ENCODE measurements around the gene SSTR5.

DNA sequence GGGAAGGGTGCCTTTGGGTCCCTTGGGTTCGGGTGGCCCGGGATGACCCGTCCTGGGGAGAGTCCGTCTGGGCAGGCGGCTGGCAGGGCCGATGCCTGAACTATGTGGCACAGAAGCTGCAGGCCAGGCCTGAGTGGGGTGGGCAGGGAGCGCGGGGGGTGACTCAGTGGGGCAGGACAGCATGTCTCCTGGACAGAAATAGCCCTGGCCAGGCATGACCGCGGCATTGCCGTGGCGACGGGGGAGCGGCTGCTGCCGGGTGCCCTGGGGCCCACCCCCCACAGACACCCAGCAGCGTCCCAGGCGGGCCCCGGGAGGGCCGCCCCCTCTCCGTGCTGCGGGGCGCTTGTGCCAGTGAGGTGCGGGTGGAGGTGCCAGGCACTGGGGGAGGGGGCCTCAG lies 25.3 kb downstream of the SSTR5 start:
- TF ChIP-seq CTCF (IDR thresholded peaks at IDR 0.05) (no peak), POLR2A (IDR thresholded peaks at IDR 0.05) (no peak)
